Spleen (tissue), 11 donors: ENCODE measurements around the gene SUPT20H. TPM values are rescaled to one million over a fixed set of nuclear protein-coding genes. Genes with fewer than 3 reads are reported as not detected.

Source experiments
- DNase-seq: peaks from one replicate; pipeline ENCODE4 v3.0.0-alpha.2; 2020
- H3K27ac ChIP-seq, 8 donors: fragments of 200-600 bp; sonication (generic) in 7 of 8; 1 replicate in 4 of 8; 2 replicates in 4 of 8; pipeline versions ENCODE4 v1.5.0 to v1.8.0; 2016 to 2021; ENCODE audit warnings: inconsistent platforms in 4 of 8, mild to moderate bottlenecking in 4 of 8, moderate library complexity in 1 of 8
- H3K27me3 ChIP-seq, 7 donors: fragments of 200-600 bp; sonication (generic) in 6 of 7; replicated peaks in 1 of 7; 1 replicate in 4 of 7; 2 replicates in 3 of 7; pipeline versions ENCODE4 v1.5.0 to v1.8.0; 2016 to 2021; ENCODE audit warnings: inconsistent platforms in 3 of 7, mild to moderate bottlenecking in 1 of 7
- H3K36me3 ChIP-seq, 6 donors: fragments of 200-600 bp; sonication (generic) in 5 of 6; 1 replicate in 4 of 6; 2 replicates in 2 of 6; pipeline versions ENCODE4 v1.5.0 to v1.8.0; 2016 to 2021; ENCODE audit warnings: inconsistent platforms in 2 of 6
- H3K4me1 ChIP-seq, 6 donors: fragments of 200-600 bp; sonication (generic) in 5 of 6; 1 replicate in 3 of 6; 2 replicates in 3 of 6; pipeline versions ENCODE4 v1.5.0 to v1.8.0; 2016 to 2021; ENCODE audit warnings: inconsistent platforms in 3 of 6
- H3K4me3 ChIP-seq, 8 donors: fragments of 200-600 bp; sonication (generic) in 7 of 8; 1 replicate in 4 of 8; 2 replicates in 4 of 8; pipeline versions ENCODE4 v1.5.0 to v1.8.0; 2016 to 2021; ENCODE audit warnings: inconsistent platforms in 4 of 8, mild to moderate bottlenecking in 4 of 8, moderate library complexity in 2 of 8
- H3K9me3 ChIP-seq, 8 donors: fragments of 200-600 bp; sonication (generic) in 7 of 8; 1 replicate in 4 of 8; 2 replicates in 4 of 8; pipeline versions ENCODE4 v1.5.0 to v1.8.0; 2016 to 2021; ENCODE audit warnings: inconsistent platforms in 4 of 8
- POLR2A ChIP-seq, 3 donors: fragments of 450-650 bp; IDR thresholded peaks; one replicate each; pipeline ENCODE4 v1.5.1; 2017; ENCODE audit warnings: antibody characterized with exemption in 3 of 3, mild to moderate bottlenecking in 1 of 3
- POLR2AphosphoS5 ChIP-seq, 3 donors: sonication (generic); formaldehyde crosslinking; IDR thresholded peaks; one replicate each; pipeline ENCODE4 v1.5.1; 2017; ENCODE audit warnings: antibody characterized with exemption in 3 of 3
- WGBS, 5 donors: extraction: QIAGEN DNeasy Blood & Tissue Kit in 3 of 5; methylation state at CpG; one replicate each; pipeline versions ENCODE4 v1.1.5 to v1.1.7; 2013 to 2018; 5-methylcytosine and 5-hydroxymethylcytosine counted together
- intact Hi-C: fragments of 100-400 bp; cut with DNase I; formaldehyde crosslinking; loops from one replicate; pipeline ENCODE4 v1.15.0; 2023; ENCODE audit warnings: low total_unique reads
- polyA plus RNA-seq, 3 donors: library from polyadenylated mRNA; stranded (reverse); fragments of 200-250 nt; gene quantifications; one replicate each; pipeline ENCODE4 v1.2.1, GENCODE V29; 2013
- total RNA-seq, 7 donors: library from RNA; depleted of rRNA in 3 of 7; stranded (reverse); fragments of >200 nt in 3 of 7; fragmentation: NEBNext Ultra II Directional in 4 of 7; extraction: Animal tissue kit (Norgen Biotek cat#: 25700) in 4 of 7; gene quantifications; one replicate each; pipeline versions ENCODE4 v1.1.0 to v1.2.1, GENCODE V29; 2016 to 2021
- TF ChIP-seq, protein P1 (sequence below), 11 experiments: fragments of 200-600 bp in 7 of 11; fragments of 450-650 bp in 4 of 11; sonication (generic) in 4 of 11; IDR thresholded peaks in 8 of 11; conservative IDR thresholded peaks in 3 of 11; 1 replicate in 7 of 11; 2 replicates in 4 of 11; pipeline versions ENCODE4 v1.4.0 to v1.8.0; 2016 to 2021; ENCODE audit warnings: antibody characterized with exemption in 11 of 11, inconsistent platforms in 4 of 11, mild to moderate bottlenecking in 1 of 11
- donor health status: healthy with polysubstance abuse.
- donor health status: DM: no; HTN: no; CAD: no; lungs with moderate emphysema.
- donor health status: DM: no; HTN: no; CAD: no.
- donor health status: Bipolar disorder and iron deficiency.
- donor health status: healthy.
- donor health status: DM: no; HTN: no; CAD: no.
- donor health status: DM: yes; HTN: yes; CAD: no.

The SUPT20H gene
- total and polyA plus RNA-seq, 10 donors = 22.0 to 95.3 (median 64.9) TPM

DNA sequence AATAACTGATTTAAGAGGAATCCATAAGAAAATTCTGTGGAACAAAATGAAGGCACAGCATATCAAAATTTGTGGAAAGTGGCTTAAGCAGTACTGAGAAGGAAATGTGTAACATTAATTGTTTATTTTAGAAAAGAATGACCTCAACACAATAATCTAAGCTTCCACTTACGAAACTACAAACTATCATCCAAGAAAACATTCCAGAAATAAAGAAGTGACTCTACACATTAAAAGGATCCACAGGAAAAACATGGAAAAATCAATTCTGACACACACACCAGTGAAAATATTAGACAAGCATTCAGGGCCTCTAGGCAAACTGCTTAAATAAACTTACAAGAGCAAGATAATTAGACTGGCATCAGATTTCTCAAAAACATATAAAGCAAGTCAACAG is 44.9 kb downstream of the SUPT20H start:
- Histone ChIP-seq H3K36me3 (peaks cover 3 to 100% (median 65%) of the 10 kb centered on the region in 6 donors), H3K9me3 (no peaks in the 10 kb centered on the region), H3K27me3 (no peaks in the 10 kb centered on the region), H3K4me1 (no peaks in the 10 kb centered on the region), H3K27ac (no peak overlapping the region), H3K4me3 (no peak overlapping the region)
- TF ChIP-seq POLR2AphosphoS5 (IDR thresholded peaks at IDR 0.05) (no peak), POLR2A (IDR thresholded peaks at IDR 0.05) (no peak)
- TF ChIP-seq, protein P1, sequence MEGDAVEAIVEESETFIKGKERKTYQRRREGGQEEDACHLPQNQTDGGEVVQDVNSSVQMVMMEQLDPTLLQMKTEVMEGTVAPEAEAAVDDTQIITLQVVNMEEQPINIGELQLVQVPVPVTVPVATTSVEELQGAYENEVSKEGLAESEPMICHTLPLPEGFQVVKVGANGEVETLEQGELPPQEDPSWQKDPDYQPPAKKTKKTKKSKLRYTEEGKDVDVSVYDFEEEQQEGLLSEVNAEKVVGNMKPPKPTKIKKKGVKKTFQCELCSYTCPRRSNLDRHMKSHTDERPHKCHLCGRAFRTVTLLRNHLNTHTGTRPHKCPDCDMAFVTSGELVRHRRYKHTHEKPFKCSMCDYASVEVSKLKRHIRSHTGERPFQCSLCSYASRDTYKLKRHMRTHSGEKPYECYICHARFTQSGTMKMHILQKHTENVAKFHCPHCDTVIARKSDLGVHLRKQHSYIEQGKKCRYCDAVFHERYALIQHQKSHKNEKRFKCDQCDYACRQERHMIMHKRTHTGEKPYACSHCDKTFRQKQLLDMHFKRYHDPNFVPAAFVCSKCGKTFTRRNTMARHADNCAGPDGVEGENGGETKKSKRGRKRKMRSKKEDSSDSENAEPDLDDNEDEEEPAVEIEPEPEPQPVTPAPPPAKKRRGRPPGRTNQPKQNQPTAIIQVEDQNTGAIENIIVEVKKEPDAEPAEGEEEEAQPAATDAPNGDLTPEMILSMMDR (IDR thresholded peaks at IDR 0.05 in 8 of 11, conservative IDR thresholded peaks at IDR 0.05 in 3 of 11) = no peak
- intact Hi-C loops = no loop called here
- WGBS, 5 donors = 91 to 98% (median 94%) methylated on average over 1 of the region's 1 CpG
- no peak for DNase-seq

- Histone ChIP-seq H3K9me3 (no peaks in the 10 kb centered on the region), H3K36me3 (peaks cover 2 to 100% (median 74%) of the 10 kb centered on the region in 6 donors), H3K4me3 (no peak overlapping the region), H3K4me1 (no peaks in the 10 kb centered on the region), H3K27ac (no peak overlapping the region), H3K27me3 (no peaks in the 10 kb centered on the region)
- WGBS, 5 donors = 78 to 96% (median 79%) methylated on average over 2 of the region's 2 CpGs
- intact Hi-C loops = no loop called here
- TF ChIP-seq, protein P1 (IDR thresholded peaks at IDR 0.05 in 8 of 11, conservative IDR thresholded peaks at IDR 0.05 in 3 of 11) = no peak
- TF ChIP-seq POLR2A (IDR thresholded peaks at IDR 0.05) (no peak), POLR2AphosphoS5 (IDR thresholded peaks at IDR 0.05) (no peak)
- DNase-seq = no peak
Measured at GRCh38 chr13:37011788-37012187, 47.7 kb downstream of the SUPT20H start.

DNA sequence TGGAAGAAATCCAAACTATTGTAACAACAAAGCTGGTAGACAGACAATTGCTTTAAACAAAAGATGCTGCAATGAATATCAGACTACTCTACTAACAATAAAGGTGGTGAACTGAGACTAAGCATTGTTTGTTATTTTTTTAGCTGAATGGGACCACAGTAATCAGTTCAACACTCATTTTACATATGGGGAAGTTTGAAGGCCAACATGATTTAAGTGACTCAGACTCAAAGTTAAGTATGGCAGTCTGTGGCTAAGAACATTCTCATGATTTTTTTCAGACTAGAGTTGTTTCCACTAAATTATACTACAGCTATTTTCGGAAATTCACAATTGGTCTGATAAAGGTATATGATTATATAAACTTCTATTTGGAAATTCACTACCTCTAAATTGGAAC is 48.5 kb downstream of the SUPT20H start:
- 37 to 96% (median 93%) methylated on average over 1 of the region's 1 CpG for WGBS, 5 donors
- no peak overlapping the region for H3K27ac ChIP-seq
- TF ChIP-seq POLR2A (IDR thresholded peaks at IDR 0.05) (no peak), POLR2AphosphoS5 (IDR thresholded peaks at IDR 0.05) (no peak)
- no peak overlapping the region for H3K4me3 ChIP-seq
- DNase-seq = no peak
- H3K9me3 ChIP-seq = no peaks in the 10 kb centered on the region
- no peaks in the 10 kb centered on the region for H3K27me3 ChIP-seq
- H3K36me3 ChIP-seq = peaks cover 2 to 100% (median 72%) of the 10 kb centered on the region in 6 donors
- H3K4me1 ChIP-seq = no peaks in the 10 kb centered on the region
- intact Hi-C loops = no loop called here

DNA sequence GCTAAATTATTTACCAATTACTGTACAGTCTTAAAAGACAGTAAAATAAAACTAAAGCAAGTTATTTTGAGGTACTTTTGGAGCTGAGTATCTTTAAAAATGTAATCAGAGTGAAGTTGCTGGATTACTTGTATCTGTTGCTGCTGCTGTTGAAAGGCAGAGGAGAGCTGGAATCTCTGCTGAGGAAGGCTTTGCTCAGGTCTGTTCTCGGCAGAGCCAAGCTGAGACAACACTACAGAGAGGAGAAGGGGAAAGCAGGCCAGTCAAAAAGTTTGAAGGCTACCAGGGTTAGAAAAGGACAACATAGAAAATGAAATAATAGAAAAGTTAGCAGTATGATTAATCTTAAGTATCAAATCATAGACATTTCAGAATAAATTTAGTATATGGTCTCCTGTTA is 49.1 kb downstream of the SUPT20H start:
- Histone ChIP-seq H3K4me3 (no peak overlapping the region), H3K27me3 (no peaks in the 10 kb centered on the region), H3K36me3 (peaks cover 2 to 100% (median 71%) of the 10 kb centered on the region in 6 donors), H3K9me3 (no peaks in the 10 kb centered on the region), H3K4me1 (no peaks in the 10 kb centered on the region), H3K27ac (no peak overlapping the region)
- DNase-seq = no peak
- intact Hi-C loops = no loop called here
- no peak for TF ChIP-seq POLR2A (IDR thresholded peaks at IDR 0.05)
- TF ChIP-seq POLR2AphosphoS5 (IDR thresholded peaks at IDR 0.05) = no peak
- TF ChIP-seq, protein P1 (IDR thresholded peaks at IDR 0.05 in 8 of 11, conservative IDR thresholded peaks at IDR 0.05 in 3 of 11) = no peak
- 90 to 100% (median 95%) methylated on average over 1 of the region's 1 CpG for WGBS, 5 donors

DNA sequence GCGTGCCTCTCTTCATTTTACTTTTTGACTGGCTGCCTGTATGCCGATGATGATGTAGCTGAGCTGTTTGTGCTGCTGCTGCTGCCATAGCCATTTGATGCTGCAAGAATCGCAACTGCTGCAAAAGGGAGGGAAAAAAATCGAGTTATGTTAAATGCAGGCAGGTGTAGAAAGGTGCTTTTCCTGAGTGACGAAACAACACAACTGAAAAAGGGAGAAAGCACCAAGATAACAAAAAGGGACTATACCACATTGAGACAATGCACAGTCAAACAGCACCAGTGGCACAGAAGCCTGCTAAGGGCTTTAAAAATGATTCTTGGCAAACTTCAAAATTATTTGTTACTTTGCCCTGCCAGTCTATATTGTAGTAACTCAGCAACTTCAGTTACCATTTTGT is 49.8 kb downstream of the SUPT20H start:
- WGBS, 5 donors = 85 to 96% (median 88%) methylated on average over 5 of the region's 5 CpGs
- H3K9me3 ChIP-seq = no peaks in the 10 kb centered on the region
- no peak overlapping the region for H3K27ac ChIP-seq
- no peak overlapping the region for H3K4me3 ChIP-seq
- no peak for DNase-seq
- TF ChIP-seq, protein P1 (IDR thresholded peaks at IDR 0.05 in 8 of 11, conservative IDR thresholded peaks at IDR 0.05 in 3 of 11) = no peak
- TF ChIP-seq POLR2AphosphoS5 (IDR thresholded peaks at IDR 0.05) (no peak), POLR2A (IDR thresholded peaks at IDR 0.05) (no peak)
- H3K27me3 ChIP-seq = no peaks in the 10 kb centered on the region
- H3K4me1 ChIP-seq = no peaks in the 10 kb centered on the region
- intact Hi-C loops = no loop called here
- H3K36me3 ChIP-seq = peaks cover 2 to 100% (median 74%) of the 10 kb centered on the region in 6 donors
